HepG2 (cell line): ENCODE data around the gene SSH3. TPM values are rescaled to one million over a fixed set of nuclear protein-coding genes. Genes with fewer than 3 reads are reported as not detected.

Source experiments
- BHLHE40 ChIP-seq: IDR thresholded peaks from 2 replicates; pipeline ENCODE4 v1.6.1; 2011; ENCODE audit warnings: low read length, improper control_type of control experiment
- CCAR2 ChIP-seq: fragments of 200-400 bp; formaldehyde crosslinking; optimal IDR thresholded peaks from 2 replicates; pipeline ENCODE3; 2018; ENCODE audit warnings: low read depth, mild to moderate bottlenecking, low read length, moderate library complexity
- ETV5 ChIP-seq: IDR thresholded peaks from 2 replicates; pipeline ENCODE4 v1.6.1; 2018; ENCODE audit warnings: missing biosample characterization, missing genetic modification reagents, inconsistent platforms, borderline replicate concordance
- KLF6 ChIP-seq: IDR thresholded peaks from 2 replicates; pipeline ENCODE4 v1.8.0; 2016; ENCODE audit warnings: missing biosample characterization, missing genetic modification reagents
- MTF1 ChIP-seq: sonication (generic); formaldehyde crosslinking; IDR thresholded peaks from 2 replicates; pipeline ENCODE4 v1.5.0; 2020; ENCODE audit warnings: missing genetic modification reagents
- RFX3 ChIP-seq: IDR thresholded peaks from 2 replicates; pipeline ENCODE4 v1.6.1; 2016; ENCODE audit warnings: missing biosample characterization, missing genetic modification reagents
- XRCC5 ChIP-seq: fragments of 200-400 bp; formaldehyde crosslinking; optimal IDR thresholded peaks from 2 replicates; pipeline ENCODE3; 2017; ENCODE audit warnings: mild to moderate bottlenecking, low read length
- YEATS2 ChIP-seq: sonication (generic); formaldehyde crosslinking; IDR thresholded peaks from 2 replicates; pipeline ENCODE4 v1.4.0; 2020; ENCODE audit warnings: missing genetic modification reagents, borderline replicate concordance
- ZMYM4 ChIP-seq: sonication (generic); formaldehyde crosslinking; IDR thresholded peaks from 2 replicates; pipeline ENCODE4 v1.8.1; 2023; ENCODE audit warnings: mild to moderate bottlenecking, missing genetic modification reagents
- ZNF563 ChIP-seq: sonication (generic); formaldehyde crosslinking; IDR thresholded peaks from 2 replicates; pipeline ENCODE4 v1.8.0; 2022; ENCODE audit warnings: mild to moderate bottlenecking, moderate library complexity, missing genetic modification reagents
- ZNF781 ChIP-seq: sonication (generic); formaldehyde crosslinking; IDR thresholded peaks from 2 replicates; pipeline ENCODE4 v1.5.1; 2020; ENCODE audit warnings: borderline replicate concordance, mild to moderate bottlenecking, missing genetic modification reagents; ENCODE audit errors: not compliant biosample characterization
- ZSCAN30 ChIP-seq: sonication (generic); formaldehyde crosslinking; IDR thresholded peaks from 2 replicates; pipeline ENCODE4 v1.5.0; 2020; ENCODE audit warnings: mild to moderate bottlenecking, missing genetic modification reagents
- polyA plus RNA-seq, 8 experiments: library from polyadenylated mRNA; depleted of rRNA in 3 of 8; stranded (reverse) in 7 of 8; unstranded in 1 of 8; fragments of >200 nt; fragmentation: Illumina TruSeq in 4 of 8; extraction: Trizol in 4 of 8; gene quantifications; 2 replicates each; pipeline versions ENCODE4 v1.2.1 to v1.2.3, GENCODE V29; 2011 to 2016; ENCODE audit warnings: low read depth in 4 of 8, missing spikeins in 1 of 8, mixed read lengths in 1 of 8; ENCODE audit not compliant: insufficient read depth in 1 of 8
- total RNA-seq, 5 experiments: library from RNA; depleted of rRNA; stranded (reverse); fragments of >200 nt; fragmentation: Illumina TruSeq; extraction: Trizol; gene quantifications; 2 replicates each; pipeline ENCODE4 v1.2.3, GENCODE V29; 2016; ENCODE audit warnings: low read depth in 1 of 5
- TF ChIP-seq, protein P1 (sequence below): IDR thresholded peaks from 2 replicates; pipeline ENCODE4 v1.6.1; 2016; ENCODE audit warnings: low read depth
- TF ChIP-seq, protein P2 (sequence below): sonication (generic); formaldehyde crosslinking; IDR thresholded peaks from 2 replicates; pipeline ENCODE4 v1.4.0; 2020; ENCODE audit warnings: missing genetic modification reagents, low read depth, mild to moderate bottlenecking, borderline replicate concordance
- TF ChIP-seq, protein P3 (sequence below): sonication (generic); formaldehyde crosslinking; IDR thresholded peaks from 2 replicates; pipeline ENCODE4 v1.4.0; 2020; ENCODE audit warnings: missing genetic modification reagents
- TF ChIP-seq, protein P4 (sequence below): IDR thresholded peaks from 2 replicates; pipeline ENCODE4 v1.6.1; 2012; ENCODE audit warnings: inconsistent platforms
- TF ChIP-seq, protein P5 (sequence below): sonication (generic); formaldehyde crosslinking; IDR thresholded peaks from 2 replicates; pipeline ENCODE4 v1.5.1; 2020; ENCODE audit warnings: mild to moderate bottlenecking, missing genetic modification reagents
- TF ChIP-seq, protein P6 (sequence below): sonication (generic); formaldehyde crosslinking; IDR thresholded peaks from 2 replicates; pipeline ENCODE4 v1.4.0; 2020; ENCODE audit warnings: missing genetic modification reagents, borderline replicate concordance

Gene SSH3
- total and polyA plus RNA-seq, 2 of the 13 experiments (the other 11 are each of a cell fraction or from before 2014, with no cell fraction given), result 12.4 to 18.8 TPM

DNA sequence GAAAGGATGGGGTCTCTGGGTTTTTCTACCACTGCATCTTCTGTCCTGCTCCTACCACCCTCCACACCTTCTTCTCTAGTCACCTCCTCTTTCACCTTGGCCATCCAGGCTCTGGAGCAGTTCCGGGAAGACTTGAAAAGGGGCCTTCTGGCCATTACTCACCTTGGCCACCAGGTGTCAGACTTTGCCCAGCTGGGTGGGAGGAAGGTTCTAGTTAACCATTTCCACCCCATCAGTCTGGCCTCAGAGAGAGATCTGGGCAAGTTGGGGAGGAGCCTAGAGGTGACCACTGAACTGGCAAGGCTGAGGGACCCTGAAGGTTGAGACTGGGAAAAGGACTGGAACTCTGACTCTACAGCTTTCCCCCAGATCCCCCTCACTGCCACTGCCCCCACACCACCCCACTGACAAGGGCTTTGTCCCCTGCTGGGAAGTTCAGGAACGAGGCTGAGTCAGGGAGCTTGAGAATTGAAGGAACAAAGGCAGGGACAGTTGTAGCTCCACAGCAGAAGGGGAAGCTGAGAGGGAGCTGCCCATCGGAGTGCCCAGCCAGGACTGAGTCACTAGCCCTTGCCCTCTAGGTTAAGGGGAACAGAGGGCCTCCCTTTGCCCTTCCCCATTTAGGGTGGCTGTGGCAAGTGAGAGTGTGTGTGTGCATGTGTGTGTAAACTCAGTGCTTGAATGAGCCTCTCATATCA, 53.7 kb downstream of the SSH3 start (continued):
- TF ChIP-seq, protein P1, sequence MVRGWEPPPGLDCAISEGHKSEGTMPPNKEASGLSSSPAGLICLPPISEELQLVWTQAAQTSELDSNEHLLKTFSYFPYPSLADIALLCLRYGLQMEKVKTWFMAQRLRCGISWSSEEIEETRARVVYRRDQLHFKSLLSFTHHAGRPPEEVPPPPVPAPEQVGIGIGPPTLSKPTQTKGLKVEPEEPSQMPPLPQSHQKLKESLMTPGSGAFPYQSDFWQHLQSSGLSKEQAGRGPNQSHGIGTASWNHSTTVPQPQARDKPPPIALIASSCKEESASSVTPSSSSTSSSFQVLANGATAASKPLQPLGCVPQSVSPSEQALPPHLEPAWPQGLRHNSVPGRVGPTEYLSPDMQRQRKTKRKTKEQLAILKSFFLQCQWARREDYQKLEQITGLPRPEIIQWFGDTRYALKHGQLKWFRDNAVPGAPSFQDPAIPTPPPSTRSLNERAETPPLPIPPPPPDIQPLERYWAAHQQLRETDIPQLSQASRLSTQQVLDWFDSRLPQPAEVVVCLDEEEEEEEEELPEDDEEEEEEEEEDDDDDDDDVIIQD (CRISPR knock-in tag), result no peak
- TF ChIP-seq BHLHE40, result 0 out of 2 replicates have a peak, but pooled peaks have one; percentile 15
- TF ChIP-seq XRCC5, result peak; percentile 79
- TF ChIP-seq YEATS2, result peak; percentile 53; the same call in 1 of the 2 replicates
- TF ChIP-seq, protein P2, sequence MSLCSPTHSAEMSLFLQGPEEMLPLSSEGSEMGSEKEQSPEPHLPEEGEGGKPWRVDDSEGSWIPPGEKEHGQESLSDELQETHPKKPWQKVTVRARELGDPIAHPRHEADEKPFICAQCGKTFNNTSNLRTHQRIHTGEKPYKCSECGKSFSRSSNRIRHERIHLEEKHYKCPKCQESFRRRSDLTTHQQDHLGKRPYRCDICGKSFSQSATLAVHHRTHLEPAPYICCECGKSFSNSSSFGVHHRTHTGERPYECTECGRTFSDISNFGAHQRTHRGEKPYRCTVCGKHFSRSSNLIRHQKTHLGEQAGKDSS (CRISPR knock-in tag), result no peak
- TF ChIP-seq ZMYM4 (CRISPR knock-in tag), result no peak
- TF ChIP-seq MTF1 (CRISPR knock-in tag), result no peak
- TF ChIP-seq, protein P3, sequence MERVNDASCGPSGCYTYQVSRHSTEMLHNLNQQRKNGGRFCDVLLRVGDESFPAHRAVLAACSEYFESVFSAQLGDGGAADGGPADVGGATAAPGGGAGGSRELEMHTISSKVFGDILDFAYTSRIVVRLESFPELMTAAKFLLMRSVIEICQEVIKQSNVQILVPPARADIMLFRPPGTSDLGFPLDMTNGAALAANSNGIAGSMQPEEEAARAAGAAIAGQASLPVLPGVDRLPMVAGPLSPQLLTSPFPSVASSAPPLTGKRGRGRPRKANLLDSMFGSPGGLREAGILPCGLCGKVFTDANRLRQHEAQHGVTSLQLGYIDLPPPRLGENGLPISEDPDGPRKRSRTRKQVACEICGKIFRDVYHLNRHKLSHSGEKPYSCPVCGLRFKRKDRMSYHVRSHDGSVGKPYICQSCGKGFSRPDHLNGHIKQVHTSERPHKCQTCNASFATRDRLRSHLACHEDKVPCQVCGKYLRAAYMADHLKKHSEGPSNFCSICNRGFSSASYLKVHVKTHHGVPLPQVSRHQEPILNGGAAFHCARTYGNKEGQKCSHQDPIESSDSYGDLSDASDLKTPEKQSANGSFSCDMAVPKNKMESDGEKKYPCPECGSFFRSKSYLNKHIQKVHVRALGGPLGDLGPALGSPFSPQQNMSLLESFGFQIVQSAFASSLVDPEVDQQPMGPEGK (CRISPR knock-in tag), result peak; percentile 35; the same call in 1 of the 2 replicates
- no peak for TF ChIP-seq ZSCAN30 (CRISPR knock-in tag)
- TF ChIP-seq, protein P4, sequence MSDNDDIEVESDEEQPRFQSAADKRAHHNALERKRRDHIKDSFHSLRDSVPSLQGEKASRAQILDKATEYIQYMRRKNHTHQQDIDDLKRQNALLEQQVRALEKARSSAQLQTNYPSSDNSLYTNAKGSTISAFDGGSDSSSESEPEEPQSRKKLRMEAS, result peak; percentile 37; the same call in 1 of the 2 replicates
- TF ChIP-seq, protein P5, sequence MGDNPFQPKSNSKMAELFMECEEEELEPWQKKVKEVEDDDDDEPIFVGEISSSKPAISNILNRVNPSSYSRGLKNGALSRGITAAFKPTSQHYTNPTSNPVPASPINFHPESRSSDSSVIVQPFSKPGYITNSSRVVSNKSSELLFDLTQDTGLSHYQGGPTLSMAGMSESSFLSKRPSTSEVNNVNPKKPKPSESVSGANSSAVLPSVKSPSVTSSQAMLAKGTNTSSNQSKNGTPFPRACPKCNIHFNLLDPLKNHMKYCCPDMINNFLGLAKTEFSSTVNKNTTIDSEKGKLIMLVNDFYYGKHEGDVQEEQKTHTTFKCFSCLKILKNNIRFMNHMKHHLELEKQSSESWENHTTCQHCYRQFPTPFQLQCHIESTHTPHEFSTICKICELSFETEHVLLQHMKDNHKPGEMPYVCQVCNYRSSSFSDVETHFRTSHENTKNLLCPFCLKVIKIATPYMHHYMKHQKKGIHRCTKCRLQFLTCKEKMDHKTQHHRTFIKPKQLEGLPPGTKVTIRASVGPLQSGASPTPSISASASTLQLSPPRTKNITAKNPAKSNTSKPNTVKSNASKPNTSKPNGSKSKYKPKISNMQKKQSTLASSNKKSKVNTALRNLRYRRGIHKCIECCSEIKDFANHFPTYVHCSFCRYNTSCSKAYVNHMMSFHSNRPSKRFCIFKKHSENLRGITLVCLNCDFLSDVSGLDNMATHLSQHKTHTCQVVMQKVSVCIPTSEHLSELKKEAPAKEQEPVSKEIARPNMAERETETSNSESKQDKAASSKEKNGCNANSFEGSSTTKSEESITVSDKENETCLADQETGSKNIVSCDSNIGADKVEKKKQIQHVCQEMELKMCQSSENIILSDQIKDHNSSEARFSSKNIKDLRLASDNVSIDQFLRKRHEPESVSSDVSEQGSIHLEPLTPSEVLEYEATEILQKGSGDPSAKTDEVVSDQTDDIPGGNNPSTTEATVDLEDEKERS (CRISPR knock-in tag), result 0 out of 2 replicates have a peak, but pooled peaks have one; percentile 19
- TF ChIP-seq CCAR2, result peak; percentile 53
- TF ChIP-seq RFX3, result 0 out of 2 replicates have a peak, but pooled peaks have one; percentile 17
- peak; percentile 42; the same call in 1 of the 2 replicates for TF ChIP-seq ETV5
- no peak for TF ChIP-seq ZNF563 (CRISPR knock-in tag)
- peak; percentile 69; the same call in 1 of the 2 replicates for TF ChIP-seq KLF6 (CRISPR knock-in tag)
- peak; percentile 63 for TF ChIP-seq ZNF781 (CRISPR knock-in tag)
- TF ChIP-seq, protein P6, sequence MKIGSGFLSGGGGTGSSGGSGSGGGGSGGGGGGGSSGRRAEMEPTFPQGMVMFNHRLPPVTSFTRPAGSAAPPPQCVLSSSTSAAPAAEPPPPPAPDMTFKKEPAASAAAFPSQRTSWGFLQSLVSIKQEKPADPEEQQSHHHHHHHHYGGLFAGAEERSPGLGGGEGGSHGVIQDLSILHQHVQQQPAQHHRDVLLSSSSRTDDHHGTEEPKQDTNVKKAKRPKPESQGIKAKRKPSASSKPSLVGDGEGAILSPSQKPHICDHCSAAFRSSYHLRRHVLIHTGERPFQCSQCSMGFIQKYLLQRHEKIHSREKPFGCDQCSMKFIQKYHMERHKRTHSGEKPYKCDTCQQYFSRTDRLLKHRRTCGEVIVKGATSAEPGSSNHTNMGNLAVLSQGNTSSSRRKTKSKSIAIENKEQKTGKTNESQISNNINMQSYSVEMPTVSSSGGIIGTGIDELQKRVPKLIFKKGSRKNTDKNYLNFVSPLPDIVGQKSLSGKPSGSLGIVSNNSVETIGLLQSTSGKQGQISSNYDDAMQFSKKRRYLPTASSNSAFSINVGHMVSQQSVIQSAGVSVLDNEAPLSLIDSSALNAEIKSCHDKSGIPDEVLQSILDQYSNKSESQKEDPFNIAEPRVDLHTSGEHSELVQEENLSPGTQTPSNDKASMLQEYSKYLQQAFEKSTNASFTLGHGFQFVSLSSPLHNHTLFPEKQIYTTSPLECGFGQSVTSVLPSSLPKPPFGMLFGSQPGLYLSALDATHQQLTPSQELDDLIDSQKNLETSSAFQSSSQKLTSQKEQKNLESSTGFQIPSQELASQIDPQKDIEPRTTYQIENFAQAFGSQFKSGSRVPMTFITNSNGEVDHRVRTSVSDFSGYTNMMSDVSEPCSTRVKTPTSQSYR (CRISPR knock-in tag), result 0 out of 2 replicates have a peak, but pooled peaks have one; percentile 12
